ENCODE results near the gene FOXI2. TPM values are rescaled to one million over a fixed set of nuclear protein-coding genes. Genes with fewer than 3 reads are reported as not detected.

Gene FOXI2
- total RNA-seq, 2 experiments from 2014 or later = not detected

GRCh38 chr10:127720903-127721302 is 16.1 kb upstream of the FOXI2 start:
- H3K9me3 Mint-ChIP-seq (ENCODE audit: low read depth) = no peaks in the 10 kb centered on the region
- ATAC-seq (no peak), DNase-seq (no peak)
- H3K27me3 Mint-ChIP-seq = peaks cover 7% of the 10 kb centered on the region
- POLR2A ChIA-PET = no interaction called here
- no peak overlapping the region for H3K4me3 Mint-ChIP-seq
- no peaks in the 10 kb centered on the region for H3K4me1 Mint-ChIP-seq
- H3K36me3 Mint-ChIP-seq (ENCODE audit: low read depth) = no peaks in the 10 kb centered on the region
- CTCF ChIA-PET = interaction anchor here (0.6 kb wide), 1 partner anchor 86 kb away, joined by 3 read pairs; no protein-coding TSS in a partner anchor
- intact Hi-C loops (cut with DNase I, micrococcal nuclease) = no loop called here
- H3K27ac Mint-ChIP-seq = no peak overlapping the region

GRCh38 chr10:127734753-127735152 is 2.2 kb upstream of the FOXI2 start:
- Mint-ChIP-seq H3K4me1 (no peaks in the 10 kb centered on the region), H3K9me3 (ENCODE audit: low read depth) (peaks cover under 1% of the 10 kb centered on the region), H3K36me3 (ENCODE audit: low read depth) (no peaks in the 10 kb centered on the region), H3K27ac (no peak overlapping the region), H3K4me3 (no peak overlapping the region), H3K27me3 (peaks cover 42% of the 10 kb centered on the region)
- ATAC-seq (no peak), DNase-seq (no peak)
- CTCF ChIA-PET = interaction anchor here (0.6 kb wide), 1 partner anchor 119 kb away, joined by 3 read pairs; no protein-coding TSS in a partner anchor
- POLR2A ChIA-PET = no interaction called here
- intact Hi-C loops (cut with DNase I, micrococcal nuclease) = no loop called here

- H3K36me3 Mint-ChIP-seq (ENCODE audit: low read depth) = no peaks in the 10 kb centered on the region
- peaks cover 2% of the 10 kb centered on the region for H3K9me3 Mint-ChIP-seq (ENCODE audit: low read depth)
- intact Hi-C loops (cut with DNase I, micrococcal nuclease) = no loop called here
- H3K27ac Mint-ChIP-seq = no peak overlapping the region
- ATAC-seq = no peak
- ChIA-PET POLR2A (no interaction called here), CTCF (no interaction called here)
- peaks cover 42% of the 10 kb centered on the region for H3K27me3 Mint-ChIP-seq
- H3K4me3 Mint-ChIP-seq = no peak overlapping the region
- no peaks in the 10 kb centered on the region for H3K4me1 Mint-ChIP-seq
- no peak for DNase-seq
Observed at GRCh38 chr10:127735156-127735555, 1.8 kb upstream of the FOXI2 start.

- no peaks in the 10 kb centered on the region for H3K4me1 Mint-ChIP-seq
- CTCF ChIA-PET = interaction anchor here (0.6 kb wide), 1 partner anchor 33 kb away, joined by 3 read pairs; no protein-coding TSS in a partner anchor
- ATAC-seq (no peak), DNase-seq (no peak)
- no peaks in the 10 kb centered on the region for H3K36me3 Mint-ChIP-seq (ENCODE audit: low read depth)
- POLR2A ChIA-PET = no interaction called here
- no peak overlapping the region for H3K4me3 Mint-ChIP-seq
- peaks cover 2% of the 10 kb centered on the region for H3K9me3 Mint-ChIP-seq (ENCODE audit: low read depth)
- intact Hi-C loops (cut with DNase I, micrococcal nuclease) = no loop called here
- H3K27ac Mint-ChIP-seq = no peak overlapping the region
- peaks cover 42% of the 10 kb centered on the region for H3K27me3 Mint-ChIP-seq
Observed at GRCh38 chr10:127735723-127736221, 1.2 kb upstream of the FOXI2 start.

- POLR2A ChIA-PET = no interaction called here
- no peak overlapping the region for H3K27ac Mint-ChIP-seq
- DNase-seq (no peak), ATAC-seq (no peak)
- peaks cover 42% of the 10 kb centered on the region for H3K27me3 Mint-ChIP-seq
- no peaks in the 10 kb centered on the region for H3K36me3 Mint-ChIP-seq (ENCODE audit: low read depth)
- CTCF ChIA-PET = interaction anchor here (0.6 kb wide), 1 partner anchor 34 kb away, joined by 3 read pairs; no protein-coding TSS in a partner anchor
- no peaks in the 10 kb centered on the region for H3K4me1 Mint-ChIP-seq
- H3K9me3 Mint-ChIP-seq (ENCODE audit: low read depth) = peaks cover 2% of the 10 kb centered on the region
- intact Hi-C loops (cut with DNase I, micrococcal nuclease) = no loop called here
- no peak overlapping the region for H3K4me3 Mint-ChIP-seq
Observed at GRCh38 chr10:127736222-127736914, 617 bp upstream of the FOXI2 start.

- no peak overlapping the region for H3K4me3 Mint-ChIP-seq
- no peak for ATAC-seq
- no peaks in the 10 kb centered on the region for H3K4me1 Mint-ChIP-seq
- H3K27ac Mint-ChIP-seq = no peak overlapping the region
- no peaks in the 10 kb centered on the region for H3K36me3 Mint-ChIP-seq (ENCODE audit: low read depth)
- ChIA-PET POLR2A (no interaction called here), CTCF (no interaction called here)
- peaks cover 38% of the 10 kb centered on the region for H3K27me3 Mint-ChIP-seq
- DNase-seq = no peak
- intact Hi-C loops (cut with DNase I, micrococcal nuclease) = no loop called here
- peaks cover 2% of the 10 kb centered on the region for H3K9me3 Mint-ChIP-seq (ENCODE audit: low read depth)
Observed at GRCh38 chr10:127737563-127738511, 852 bp downstream of the FOXI2 start.

- ATAC-seq = no peak
- Mint-ChIP-seq H3K4me3 (no peak overlapping the region), H3K36me3 (ENCODE audit: low read depth) (no peaks in the 10 kb centered on the region), H3K4me1 (no peaks in the 10 kb centered on the region), H3K27ac (no peak overlapping the region), H3K27me3 (peaks cover 29% of the 10 kb centered on the region), H3K9me3 (ENCODE audit: low read depth) (peaks cover 2% of the 10 kb centered on the region)
- CTCF ChIA-PET = no interaction called here
- POLR2A ChIA-PET = no interaction called here
- intact Hi-C loops (cut with DNase I, micrococcal nuclease) = no loop called here
- DNase-seq = no peak
Observed at GRCh38 chr10:127738512-127739424, 1.8 kb downstream of the FOXI2 start.

- ChIA-PET POLR2A (no interaction called here), CTCF (interaction anchor here (1.0 kb wide), 1 partner anchor 45 kb away, joined by 3 read pairs; no protein-coding TSS in a partner anchor)
- H3K27ac Mint-ChIP-seq = no peak overlapping the region
- H3K36me3 Mint-ChIP-seq (ENCODE audit: low read depth) = no peaks in the 10 kb centered on the region
- no peak overlapping the region for H3K4me3 Mint-ChIP-seq
- no peak for DNase-seq
- peaks cover 2% of the 10 kb centered on the region for H3K9me3 Mint-ChIP-seq (ENCODE audit: low read depth)
- intact Hi-C loops (cut with DNase I, micrococcal nuclease) = no loop called here
- ATAC-seq = no peak
- H3K27me3 Mint-ChIP-seq = peaks cover 20% of the 10 kb centered on the region
- no peaks in the 10 kb centered on the region for H3K4me1 Mint-ChIP-seq
Observed at GRCh38 chr10:127739908-127740307, 2.9 kb downstream of the FOXI2 start.

GRCh38 chr10:127740596-127740995 is 3.6 kb downstream of the FOXI2 start:
- CTCF ChIA-PET = interaction anchor here (0.6 to 1.0 kb wide), 3 partner anchors 15 to 113 kb away, joined by 3 to 4 read pairs (median 3); no protein-coding TSS in a partner anchor
- H3K4me1 Mint-ChIP-seq = no peaks in the 10 kb centered on the region
- peaks cover 2% of the 10 kb centered on the region for H3K9me3 Mint-ChIP-seq (ENCODE audit: low read depth)
- H3K36me3 Mint-ChIP-seq (ENCODE audit: low read depth) = no peaks in the 10 kb centered on the region
- POLR2A ChIA-PET = no interaction called here
- DNase-seq (no peak), ATAC-seq (no peak)
- H3K4me3 Mint-ChIP-seq = no peak overlapping the region
- H3K27ac Mint-ChIP-seq = no peak overlapping the region
- intact Hi-C loops (cut with DNase I, micrococcal nuclease) = no loop called here
- peaks cover 13% of the 10 kb centered on the region for H3K27me3 Mint-ChIP-seq

- Mint-ChIP-seq H3K9me3 (ENCODE audit: low read depth) (peaks cover 2% of the 10 kb centered on the region), H3K4me1 (no peaks in the 10 kb centered on the region), H3K27ac (no peak overlapping the region), H3K4me3 (no peak overlapping the region), H3K36me3 (ENCODE audit: low read depth) (no peaks in the 10 kb centered on the region), H3K27me3 (peaks cover 1% of the 10 kb centered on the region)
- DNase-seq = no peak
- ATAC-seq = no peak
- intact Hi-C loops (cut with DNase I, micrococcal nuclease) = no loop called here
- CTCF ChIA-PET = no interaction called here
- POLR2A ChIA-PET = no interaction called here
Observed at GRCh38 chr10:127743205-127743604, 6.2 kb downstream of the FOXI2 start.

- DNase-seq = no peak
- POLR2A ChIA-PET = no interaction called here
- no peaks in the 10 kb centered on the region for H3K36me3 Mint-ChIP-seq (ENCODE audit: low read depth)
- intact Hi-C loops (cut with DNase I, micrococcal nuclease) = no loop called here
- H3K4me3 Mint-ChIP-seq = no peak overlapping the region
- no peak overlapping the region for H3K27ac Mint-ChIP-seq
- H3K9me3 Mint-ChIP-seq (ENCODE audit: low read depth) = peaks cover 7% of the 10 kb centered on the region
- H3K27me3 Mint-ChIP-seq = peaks cover 2% of the 10 kb centered on the region
- no peak for ATAC-seq
- CTCF ChIA-PET = no interaction called here
- H3K4me1 Mint-ChIP-seq = no peaks in the 10 kb centered on the region
Observed at GRCh38 chr10:127744956-127745355, 8.0 kb downstream of the FOXI2 start.

Data from activated CD4-positive, alpha-beta T cell treated with anti-CD3 and anti-CD28 coated beads for 36 hours (primary cell).